H1 (cell line): Measurements from ENCODE around the gene DUSP3. TPM values are rescaled to one million over a fixed set of nuclear protein-coding genes. Genes with fewer than 3 reads are reported as not detected.

Source experiments
- ASH2L ChIP-seq: fragments of 200-600, 300-600 bp; sonication (generic); IDR thresholded peaks from one replicate; pipeline ENCODE4 v1.7.1; 2017; ENCODE audit warnings: low read length
- CEBPB ChIP-seq: IDR thresholded peaks from 2 replicates; pipeline ENCODE4 v1.6.1; 2012; ENCODE audit warnings: low read depth, low read length
- CHD7 ChIP-seq: fragments of 300-600 bp; sonication (generic); IDR thresholded peaks from 2 replicates; pipeline ENCODE4 v1.7.1; 2012; ENCODE audit warnings: low read length, moderate library complexity, mild to moderate bottlenecking, inconsistent platforms; ENCODE audit not compliant: insufficient replicate concordance
- FOSL1 ChIP-seq: IDR thresholded peaks from 2 replicates; pipeline ENCODE4 v1.6.1; 2011; ENCODE audit warnings: mild to moderate bottlenecking, low read depth, low read length, moderate library complexity; ENCODE audit not compliant: insufficient read depth
- GTF2F1 ChIP-seq: IDR thresholded peaks from 2 replicates; pipeline ENCODE4 v1.6.1; 2012; ENCODE audit warnings: low read depth, low read length, improper control_type of control experiment, borderline replicate concordance
- RNF2 ChIP-seq: fragments of 200-900, 300-1000 bp; sonication (generic); IDR thresholded peaks from 2 replicates; pipeline ENCODE4 v1.7.1; 2016; ENCODE audit warnings: borderline replicate concordance, low read depth, mild to moderate bottlenecking, antibody characterized with exemption, low read length; ENCODE audit not compliant: poor library complexity, severe bottlenecking; ENCODE audit errors: missing control alignments
- TAF7 ChIP-seq: optimal IDR thresholded peaks from 2 replicates; pipeline ENCODE3; 2011; ENCODE audit warnings: low read depth, mild to moderate bottlenecking, inconsistent platforms, low read length, moderate library complexity, borderline replicate concordance
- polyA plus RNA-seq, 7 experiments: library from polyadenylated mRNA; depleted of rRNA in 3 of 7; stranded (reverse) in 5 of 7; unstranded in 2 of 7; fragments of >200 nt in 5 of 7; fragments of 200-250 nt in 2 of 7; gene quantifications; 1 replicate in 5 of 7; 2 replicates in 1 of 7; 4 replicates in 1 of 7; pipeline versions ENCODE4 v1.2.1 to v1.2.3, GENCODE V29; 2011 to 2013; ENCODE audit warnings: missing spikeins in 2 of 7, mixed read lengths in 2 of 7
- total RNA-seq: library from RNA; stranded (reverse); fragmentation: NEBNext Ultra II Directional; extraction: Animal tissue kit (Norgen Biotek cat#: 25700); gene quantifications from 2 replicates; pipeline ENCODE4 v1.2.1, GENCODE V29; 2021

Gene DUSP3
- total and polyA plus RNA-seq, 2 of the 8 experiments (the other 6 are each of a cell fraction or from before 2014, with no cell fraction given): 15.1 to 21.2 TPM

GRCh38 chr17:43717913-43718312, 60.9 kb downstream of the DUSP3 start (continued):
- TF ChIP-seq CHD7 (no peak), FOSL1 (no peak), ASH2L (no peak), GTF2F1 (no peak), TAF7 (no peak), RNF2 (no peak), CEBPB (no peak)
